Left forelimb (tissue), 1 donor: Measurements from ENCODE around the gene PRR14.
A peak's percentile ranks its signal among the peaks of the same experiment; 100 is the strongest.

ENCODE experiments used
- DNase-seq: peaks from one replicate; pipeline ENCODE4 v3.0.0-alpha.2; 2018; ENCODE audit warnings: low spot score

Gene PRR14

DNA sequence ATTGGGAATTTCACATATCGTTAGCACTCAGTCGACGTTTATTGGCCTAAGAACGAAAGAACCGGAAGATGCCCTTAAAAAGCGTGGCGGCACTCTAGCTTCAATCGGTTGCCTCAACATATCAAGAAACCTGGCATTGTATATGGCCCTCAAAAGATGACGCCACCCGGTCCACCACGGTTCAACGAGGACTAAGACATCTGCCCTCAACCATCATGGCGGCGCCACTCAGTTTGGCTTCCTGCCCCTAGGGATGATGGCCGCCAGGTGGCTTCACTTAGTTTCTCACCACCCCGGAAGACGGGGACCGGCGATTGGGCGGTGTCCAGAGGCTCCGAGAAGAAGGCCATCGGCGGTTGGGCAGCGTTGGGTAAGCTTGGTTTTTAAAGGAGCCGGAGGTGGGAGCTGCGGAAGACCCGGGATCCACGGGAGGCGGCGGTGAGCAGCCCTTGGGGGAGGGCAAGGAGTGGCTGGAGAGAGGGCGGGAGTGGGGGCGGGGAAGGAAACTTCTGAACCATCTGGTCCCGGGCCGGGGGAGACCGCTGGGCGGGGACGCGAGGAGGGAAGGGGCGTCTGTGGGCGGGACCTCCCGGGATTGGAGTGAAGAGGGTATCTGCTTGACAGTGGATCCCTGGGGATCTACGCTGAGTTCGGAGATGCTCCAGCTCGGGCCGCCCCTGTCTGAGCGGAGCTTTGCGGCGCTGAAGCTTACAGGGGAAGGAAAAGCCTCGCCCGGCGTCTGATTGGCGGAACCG is at the start of gene PRR14:
Gene PRR14 (plus strand): TSS at position 592 of the 755 bp plus-strand sequence. CDS start 686 bp downstream, outside the sequence.
- peak; percentile 99 for DNase-seq

DNA sequence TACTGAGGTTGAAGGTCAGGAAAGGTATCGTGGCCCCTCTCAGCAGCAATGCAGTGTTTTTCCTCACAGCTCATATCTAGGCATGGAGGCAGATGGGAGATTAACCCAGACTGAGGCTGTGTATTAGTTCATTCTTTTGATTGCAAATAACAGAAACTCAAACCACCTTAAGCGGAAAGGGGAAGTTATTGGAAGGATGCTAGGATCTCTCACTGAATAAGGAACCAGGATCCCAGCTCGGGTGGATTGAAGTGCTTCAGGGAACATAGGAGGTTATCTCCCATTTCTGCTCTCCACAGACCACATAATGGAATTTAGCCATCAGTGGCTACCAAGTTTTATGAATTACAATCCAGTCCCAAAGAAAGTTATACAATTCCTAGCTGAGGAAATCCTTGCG is 48.8 kb upstream of the PRR14 start:
- DNase-seq = no peak

DNA sequence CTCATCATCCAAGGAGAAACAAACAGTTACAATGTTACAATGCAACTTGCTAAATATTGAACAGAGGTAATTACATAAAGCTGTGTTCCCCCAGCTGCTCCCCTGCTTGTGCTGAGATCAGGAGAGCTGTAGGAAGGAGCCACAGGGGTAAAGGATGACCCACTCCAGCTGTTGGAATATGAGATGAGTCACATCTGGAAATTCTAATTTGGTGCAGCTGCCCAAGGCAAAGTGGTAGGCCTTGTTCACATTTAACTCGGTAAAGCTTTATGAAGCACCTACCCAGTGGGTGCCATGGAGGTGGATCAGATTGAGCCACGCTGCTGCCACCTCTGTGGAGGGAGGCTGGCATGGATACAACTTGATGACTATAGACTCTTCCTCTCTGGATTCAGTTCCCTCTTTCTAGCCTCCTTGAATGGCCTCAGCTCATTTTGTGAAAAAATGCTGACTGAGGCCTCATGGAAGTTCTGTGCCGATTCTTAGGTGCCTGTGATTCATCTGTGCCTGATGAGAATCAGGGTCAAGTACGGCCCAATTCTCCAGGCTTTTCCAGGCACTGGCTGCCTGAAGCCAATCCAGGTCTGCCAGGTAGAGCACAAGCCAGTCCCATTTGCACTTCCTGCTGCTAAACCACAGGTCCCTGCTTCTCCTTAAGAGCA is 48.0 kb upstream of the PRR14 start:
- no peak for DNase-seq

DNA sequence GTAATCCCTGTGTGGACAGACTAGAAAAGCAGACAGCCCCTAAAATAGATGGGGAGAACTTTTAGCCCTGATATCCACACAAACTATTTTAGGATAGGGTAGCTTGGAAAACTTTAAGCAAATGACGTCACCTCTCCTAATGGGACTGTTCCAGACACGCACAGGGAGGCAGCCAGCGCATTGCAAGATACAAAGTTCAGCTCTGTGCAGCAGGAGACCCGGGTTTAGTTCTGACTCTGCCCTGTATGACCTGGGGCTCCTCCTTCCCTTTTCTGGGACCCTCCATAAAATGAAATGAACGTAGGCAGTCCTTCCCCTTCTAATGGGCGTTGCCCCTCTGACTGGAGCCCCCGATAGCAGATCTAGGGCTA is 46.8 kb upstream of the PRR14 start:
- DNase-seq = no peak

DNA sequence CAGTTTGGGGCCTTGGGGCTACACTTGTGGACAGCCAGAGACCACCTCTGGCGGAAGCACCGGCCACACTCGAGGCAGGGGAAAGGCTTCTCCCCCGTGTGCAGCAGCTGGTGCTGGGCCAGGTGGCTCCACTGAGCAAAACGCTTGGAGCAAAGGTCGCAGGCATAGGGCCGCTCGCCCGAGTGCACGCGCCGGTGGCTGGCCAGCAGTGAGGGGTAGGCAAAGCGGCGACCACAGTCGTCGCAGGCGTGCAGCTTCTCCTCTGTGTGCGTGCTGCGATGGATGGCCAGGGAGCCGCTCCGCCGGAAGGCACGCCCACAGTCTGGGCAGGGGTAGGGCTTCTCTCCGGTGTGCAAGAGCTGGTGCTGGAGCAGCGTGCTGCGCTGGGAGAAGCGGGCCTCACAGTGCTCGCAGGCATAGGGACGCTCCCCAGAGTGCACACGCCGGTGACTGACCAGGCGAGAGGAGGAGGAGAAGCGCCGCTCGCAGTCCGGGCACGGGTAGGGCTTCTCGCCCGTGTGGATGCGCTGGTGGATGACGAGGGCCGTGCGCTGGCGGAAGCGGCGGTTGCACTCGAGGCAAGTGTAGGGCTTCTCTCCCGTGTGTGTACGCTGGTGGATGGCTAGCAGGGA is 46.3 kb upstream of the PRR14 start:
- DNase-seq = no peak

DNA sequence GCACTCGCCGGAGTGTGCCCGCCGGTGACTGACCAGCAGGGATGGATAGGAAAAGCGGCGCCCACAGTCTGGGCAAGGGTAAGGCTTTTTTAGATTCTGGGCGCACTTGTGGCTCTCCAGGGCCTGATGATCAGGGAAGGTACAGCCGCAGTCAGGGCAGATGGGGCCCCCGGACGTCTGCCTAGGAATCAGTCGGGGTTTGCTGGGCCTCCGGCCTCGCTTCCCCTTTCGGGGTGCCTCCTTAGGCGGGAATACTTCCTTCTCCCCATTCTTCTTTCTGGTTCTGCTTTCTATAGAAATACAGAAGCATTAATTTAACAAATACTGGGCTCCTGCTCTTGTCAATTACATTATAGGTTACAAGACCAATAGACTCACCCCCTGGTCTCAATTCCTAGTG is 45.6 kb upstream of the PRR14 start:
- no peak for DNase-seq

DNA sequence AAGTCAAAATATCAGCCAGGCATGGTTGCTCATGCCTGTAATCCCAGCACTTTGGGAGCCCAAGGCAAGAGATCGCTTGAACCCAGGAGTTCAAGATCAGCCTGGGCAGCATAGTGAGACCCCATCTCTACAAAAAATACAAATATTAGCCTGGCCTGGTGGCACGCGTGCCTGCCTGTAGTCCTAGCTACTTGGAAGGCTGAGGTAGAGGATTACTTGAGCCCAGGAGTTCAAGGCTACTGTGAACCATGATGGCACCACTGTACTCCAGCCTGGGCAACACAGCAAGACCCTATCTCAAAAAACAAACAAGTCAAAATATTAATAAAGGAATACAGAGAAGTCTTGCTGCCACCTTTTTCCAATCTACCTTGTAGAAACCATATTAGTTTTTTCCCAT is 44.8 kb upstream of the PRR14 start:
- no peak for DNase-seq

DNA sequence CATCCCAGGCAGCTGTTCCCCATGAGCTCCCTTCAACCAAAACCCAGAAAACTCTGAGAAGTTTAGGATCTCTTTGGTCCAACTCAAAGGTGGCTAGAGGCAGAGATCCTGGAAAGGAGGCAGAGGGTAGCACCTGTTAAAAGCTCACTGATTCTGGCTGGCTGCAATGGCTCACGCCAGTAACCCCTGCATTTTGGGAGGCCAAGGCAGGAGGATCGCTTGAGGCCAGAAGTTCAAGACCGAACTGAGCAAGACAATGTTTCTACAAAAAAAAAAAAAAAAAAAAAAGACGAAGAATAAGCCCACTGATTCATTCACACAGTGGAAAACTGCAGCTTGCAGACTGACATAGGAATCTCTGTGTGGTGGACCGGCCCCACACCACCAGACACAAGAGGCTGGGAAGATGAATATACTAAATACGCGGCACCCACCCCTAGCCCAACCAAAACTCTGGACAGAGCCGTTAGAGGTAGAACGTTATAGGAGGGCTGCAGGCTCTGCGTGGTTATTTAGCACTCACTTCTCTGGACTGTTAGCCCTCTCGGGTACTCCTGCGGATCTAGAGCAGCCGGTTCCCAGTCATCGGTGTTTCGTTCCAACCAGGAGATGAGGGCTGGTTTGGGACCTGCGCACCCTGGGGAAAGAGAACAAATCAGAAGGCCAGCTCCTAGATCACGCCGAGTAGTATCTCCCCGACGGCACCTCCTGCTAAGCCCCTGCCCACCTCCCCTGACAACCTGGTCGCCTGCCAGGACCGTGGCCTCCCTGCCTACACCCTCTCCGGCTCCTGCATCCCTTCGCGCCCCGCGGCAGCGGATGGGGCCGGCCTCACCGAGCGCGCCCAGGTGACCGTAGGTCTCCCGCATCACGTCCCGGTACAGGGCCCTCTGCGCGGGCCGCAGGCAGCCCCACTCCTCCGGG is 41.5 kb upstream of the PRR14 start:
- peak; percentile 78 for DNase-seq

DNA sequence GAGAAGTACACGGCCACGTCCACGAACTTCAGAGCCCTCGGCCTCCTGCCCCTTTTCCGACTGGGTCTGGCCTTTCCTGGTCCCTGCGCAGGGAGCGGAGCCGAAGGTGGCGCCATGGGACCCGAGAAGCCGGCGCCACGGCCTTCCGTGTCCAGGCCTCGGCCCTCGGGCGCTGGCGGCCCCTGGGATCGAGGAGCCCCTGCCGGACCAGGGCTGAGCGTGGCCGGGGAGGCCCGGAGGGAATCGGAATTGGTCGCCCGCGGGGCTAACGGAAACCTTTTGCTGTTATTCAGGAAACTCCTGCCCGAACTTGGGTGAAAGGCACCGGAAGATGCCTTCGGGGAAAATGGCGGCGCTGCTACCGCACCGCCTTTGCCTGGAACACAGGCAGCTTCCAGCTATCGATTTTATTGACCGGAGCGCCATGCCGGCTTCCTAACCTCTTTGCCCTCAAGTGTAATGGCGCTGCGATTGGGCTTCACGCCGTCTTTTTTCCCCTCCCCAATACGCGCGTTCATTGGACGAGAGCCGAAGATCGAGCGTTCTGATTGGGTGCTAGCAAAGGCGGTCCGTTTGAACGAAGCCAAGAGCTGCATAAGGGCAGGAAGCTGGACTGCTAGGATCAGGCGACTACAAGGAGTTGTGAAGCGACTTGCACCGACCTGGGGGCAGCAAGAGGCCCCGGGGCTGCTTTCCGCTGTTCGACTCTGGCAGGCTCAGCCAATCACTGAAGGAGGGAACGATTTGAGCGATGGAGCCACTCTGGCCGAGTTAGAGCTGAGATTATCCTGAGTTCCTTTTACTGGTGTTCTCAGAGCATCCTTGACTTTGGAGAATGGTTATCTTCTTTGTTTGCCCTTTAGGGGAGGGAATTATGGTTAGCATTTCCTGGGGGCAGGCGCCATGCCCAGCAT is 40.6 kb upstream of the PRR14 start, which contains the start of gene ZNF689:
Gene ZNF689 (minus strand): TSS at position 464 of the 914 bp plus-strand sequence. CDS start 348 bp downstream, at position 116.
- DNase-seq = peak; percentile 98

DNA sequence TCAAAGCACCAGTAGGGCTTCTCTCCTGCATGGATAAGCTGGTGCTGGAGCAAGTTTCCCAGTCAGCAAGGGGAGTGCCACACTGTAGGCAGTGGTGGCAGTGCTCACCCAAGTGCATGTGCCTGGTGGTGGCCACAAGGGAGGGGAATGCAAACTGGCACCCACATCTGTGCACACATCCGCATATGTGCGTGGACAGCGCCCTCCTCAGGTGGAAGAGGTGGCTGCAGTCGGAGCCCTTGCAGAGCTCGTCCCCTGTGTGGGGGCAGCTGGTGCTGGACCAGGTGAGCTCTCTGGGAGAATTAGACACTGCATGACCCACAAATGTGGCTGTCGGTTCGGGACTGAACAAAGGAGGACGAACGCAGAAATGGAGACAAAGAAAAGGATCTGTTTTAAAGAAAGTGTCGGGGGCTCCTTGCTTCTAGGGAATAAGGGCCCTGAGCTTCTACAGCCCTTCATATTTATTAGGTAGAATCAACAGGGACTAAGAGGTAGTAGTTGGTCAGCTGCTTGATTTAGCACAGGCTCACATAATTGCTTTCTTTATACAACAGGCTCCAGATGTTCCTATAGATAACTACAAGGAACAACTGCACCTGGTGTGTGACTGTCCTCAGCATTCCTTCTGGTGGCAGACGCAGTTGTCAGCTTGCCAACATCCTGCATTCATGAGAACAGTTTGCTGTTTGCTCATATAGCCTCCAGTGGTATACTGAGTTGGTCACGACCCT is 35.2 kb upstream of the PRR14 start:
- DNase-seq = no peak

DNA sequence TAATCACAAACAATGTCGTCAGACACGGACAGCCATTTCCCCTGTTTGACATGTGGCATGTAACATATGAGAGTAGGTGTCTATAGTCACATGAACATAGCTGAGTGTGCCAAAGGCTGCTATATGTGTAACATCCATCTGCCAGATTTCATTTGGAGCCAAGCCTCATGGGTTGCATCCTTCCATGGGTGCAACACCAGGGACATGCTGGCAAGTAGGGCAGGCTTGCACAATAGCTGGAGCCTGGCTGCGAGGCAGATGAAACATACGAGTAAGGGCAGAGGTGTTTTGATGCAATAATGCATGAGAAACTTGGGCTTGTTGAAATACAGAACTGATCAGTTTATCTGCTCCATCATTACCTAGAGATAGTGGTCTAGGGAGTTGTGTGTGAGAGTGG is 31.6 kb upstream of the PRR14 start:
- no peak for DNase-seq

DNA sequence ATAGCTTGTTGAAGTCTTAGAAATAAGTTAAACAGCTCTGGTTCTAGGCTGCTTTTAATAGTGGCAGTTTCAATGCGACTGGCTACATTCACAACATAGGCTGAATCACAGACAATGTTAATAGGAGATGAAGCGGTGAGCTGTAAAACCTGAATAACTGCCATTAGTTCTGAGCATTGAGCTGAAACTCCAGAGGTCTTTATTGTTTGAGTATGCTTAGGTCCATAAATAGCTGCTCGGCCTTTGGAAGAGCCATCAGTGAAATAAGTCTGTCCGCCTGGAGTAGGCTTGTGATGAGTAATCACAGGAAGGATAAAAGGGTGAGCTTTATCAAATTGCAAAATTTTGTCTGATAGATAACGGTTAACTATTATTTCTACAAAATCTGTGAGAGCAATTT is 31.1 kb upstream of the PRR14 start:
- DNase-seq = no peak

DNA sequence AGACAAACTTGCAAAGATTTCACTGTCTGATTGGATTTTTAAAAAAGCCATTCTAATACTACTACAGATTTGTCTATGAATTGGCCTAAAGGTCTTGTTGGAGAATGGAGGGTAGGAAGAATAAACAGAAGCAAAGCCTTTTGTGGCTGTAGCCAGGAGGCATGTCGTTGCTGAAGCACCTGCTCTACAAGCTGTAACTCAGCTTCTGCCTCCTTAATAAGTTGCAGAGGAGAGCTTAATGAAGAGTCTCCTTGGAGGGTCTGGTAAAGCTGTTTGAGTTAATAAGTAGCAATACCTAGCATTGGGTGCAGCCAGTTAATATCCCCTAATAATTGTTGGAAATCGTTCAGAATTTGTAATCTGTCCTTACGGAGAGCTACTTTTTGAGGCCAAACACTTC is 30.6 kb upstream of the PRR14 start:
- no peak for DNase-seq

DNA sequence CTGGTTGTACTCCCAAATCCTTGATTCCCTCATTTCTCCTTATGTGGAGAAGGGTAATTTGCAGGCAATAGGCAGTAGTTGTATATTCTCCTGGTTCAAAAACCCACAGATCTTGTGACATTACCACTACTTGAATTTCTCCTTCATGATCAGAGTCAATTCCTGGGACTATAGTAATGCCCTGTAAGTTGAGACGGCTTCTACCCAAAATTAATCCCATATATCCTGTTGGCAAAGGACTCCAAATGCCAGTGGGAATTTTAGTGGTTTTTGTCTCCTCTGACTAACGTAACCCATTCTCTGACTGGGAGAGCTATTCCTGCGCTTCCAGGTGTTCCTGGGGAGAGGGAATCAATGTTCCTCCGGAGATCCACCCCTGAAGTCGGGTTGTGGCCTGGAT is 29.0 kb upstream of the PRR14 start:
- no peak for DNase-seq

DNA sequence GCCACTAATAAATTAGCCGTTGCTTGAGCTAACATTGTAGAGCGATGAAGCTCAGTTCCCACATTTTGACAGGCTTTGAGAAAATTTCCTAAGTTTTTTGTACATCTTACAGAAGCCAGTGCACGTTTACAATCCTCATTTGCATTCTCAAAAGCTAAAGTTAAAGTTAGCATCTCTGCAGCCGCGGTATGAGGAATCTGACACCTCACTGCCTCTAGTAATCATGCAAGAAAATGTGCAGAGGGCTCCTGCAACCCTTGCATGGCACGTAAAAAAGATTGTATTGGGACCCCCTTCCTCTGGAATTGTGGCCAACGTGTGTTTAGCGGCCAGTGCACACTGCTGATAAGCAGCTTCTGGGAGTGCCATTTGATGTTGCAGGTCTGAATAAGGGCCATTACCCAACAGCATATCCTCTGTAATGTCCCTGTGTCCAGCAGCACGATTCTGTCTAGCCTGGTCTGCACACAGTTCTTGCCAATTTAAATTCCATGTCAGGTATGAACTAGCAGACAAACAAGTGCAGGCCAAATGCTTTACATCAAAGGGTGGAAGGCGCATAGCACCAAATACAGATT is 28.2 kb upstream of the PRR14 start:
- no peak for DNase-seq

DNA sequence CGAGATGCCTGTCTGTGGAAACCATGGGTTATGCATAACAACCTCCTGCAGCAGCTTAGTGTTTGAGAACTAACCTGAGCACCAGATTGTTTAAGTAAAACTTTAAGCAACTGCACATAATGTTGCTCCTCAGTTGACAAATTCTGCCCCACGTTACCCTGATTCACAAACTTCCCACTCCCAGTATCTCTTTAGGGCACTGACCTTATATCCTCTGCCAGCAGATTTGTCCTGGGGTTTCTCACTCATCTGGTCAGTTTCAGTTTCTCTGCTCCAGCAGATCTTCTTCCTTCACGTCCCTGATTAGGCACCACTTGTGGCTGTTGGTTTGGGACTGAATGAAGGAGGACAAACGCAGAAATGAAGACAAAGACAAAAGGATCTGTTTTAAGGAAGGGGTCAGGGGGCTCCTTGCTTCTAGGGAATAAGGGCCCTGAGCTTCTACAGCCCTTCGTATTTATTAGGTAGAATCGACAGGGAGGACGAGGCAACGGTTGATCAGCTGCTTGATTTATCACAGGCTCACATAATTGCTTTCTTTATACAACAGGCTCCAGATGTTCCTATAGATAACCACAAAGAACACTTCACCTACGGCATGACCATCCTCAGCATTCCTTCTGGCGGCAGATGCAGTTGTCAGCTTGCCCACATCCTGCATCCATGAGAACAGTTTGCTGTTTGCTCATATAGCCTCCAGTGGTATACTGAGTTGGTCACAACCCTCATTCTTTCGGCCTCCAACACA is 27.1 kb upstream of the PRR14 start:
- DNase-seq = no peak

DNA sequence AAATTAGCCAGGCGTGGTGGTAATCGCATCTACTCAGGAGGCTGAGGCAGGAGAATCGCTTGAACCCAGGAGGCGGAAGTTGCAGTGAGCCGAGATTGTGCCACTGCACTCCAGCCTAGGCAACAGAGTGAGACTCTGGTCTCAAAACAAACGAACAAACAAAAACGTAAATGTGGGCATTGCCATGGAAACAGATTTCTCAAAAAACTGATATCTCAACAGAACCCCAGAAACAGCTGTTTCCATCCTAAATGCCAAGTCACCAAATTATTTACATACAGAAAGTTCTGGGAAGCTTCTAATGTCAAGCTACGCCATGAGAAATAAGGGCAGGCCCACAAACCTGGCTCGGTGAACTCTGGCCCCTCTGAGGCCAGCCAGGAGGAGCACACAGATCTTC is 24.5 kb upstream of the PRR14 start:
- DNase-seq = no peak

DNA sequence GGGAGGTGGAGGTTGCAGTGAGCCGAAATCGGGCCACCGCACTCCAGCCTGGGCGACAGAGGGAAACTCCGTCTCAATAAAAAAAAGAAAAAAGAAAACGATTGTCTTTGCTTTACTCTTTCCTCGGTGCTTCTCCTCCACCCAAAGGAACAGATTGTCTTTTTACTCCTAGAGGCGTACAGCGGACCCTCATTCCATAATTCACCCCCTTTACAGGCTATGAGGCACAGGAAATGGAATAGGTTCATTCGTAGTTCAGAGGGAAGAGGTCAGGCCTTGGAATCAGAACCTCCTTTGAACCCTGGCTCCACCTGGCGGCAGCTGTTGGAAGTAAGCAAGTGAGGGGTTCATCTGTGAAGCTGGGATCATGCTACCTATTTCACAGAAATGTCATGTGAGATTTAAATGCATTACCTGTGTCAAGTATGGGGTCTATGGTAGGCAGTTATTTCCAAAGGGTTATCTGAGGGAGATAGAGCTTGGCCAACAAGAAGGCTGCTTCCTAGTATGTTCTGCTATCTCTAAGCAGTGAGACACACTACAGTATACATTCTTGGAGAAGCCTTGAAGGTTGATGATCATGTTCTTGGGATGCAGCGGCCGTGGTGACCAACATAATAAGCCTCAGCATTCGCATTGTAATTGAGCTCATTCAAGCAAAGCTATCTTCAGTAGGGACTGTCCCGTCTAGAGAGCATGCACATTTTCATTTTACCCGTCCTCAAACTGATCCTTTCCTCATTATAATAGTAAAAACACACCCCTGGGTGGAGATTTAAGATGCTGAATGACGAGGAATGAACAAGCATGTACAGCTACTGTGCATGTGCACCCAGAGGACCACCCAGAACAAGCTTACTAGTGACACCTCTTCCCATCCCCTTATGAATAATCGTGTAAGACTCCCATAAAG is 21.9 kb upstream of the PRR14 start:
- peak; percentile 83 for DNase-seq
